ENCODE results near the gene ARFGEF2.
"Not testable (repeated sequence)": the region's sequence is repeated elsewhere in the genome, so short reads cannot be mapped to it uniquely, and the experiment has no call there.

Gene ARFGEF2

DNA sequence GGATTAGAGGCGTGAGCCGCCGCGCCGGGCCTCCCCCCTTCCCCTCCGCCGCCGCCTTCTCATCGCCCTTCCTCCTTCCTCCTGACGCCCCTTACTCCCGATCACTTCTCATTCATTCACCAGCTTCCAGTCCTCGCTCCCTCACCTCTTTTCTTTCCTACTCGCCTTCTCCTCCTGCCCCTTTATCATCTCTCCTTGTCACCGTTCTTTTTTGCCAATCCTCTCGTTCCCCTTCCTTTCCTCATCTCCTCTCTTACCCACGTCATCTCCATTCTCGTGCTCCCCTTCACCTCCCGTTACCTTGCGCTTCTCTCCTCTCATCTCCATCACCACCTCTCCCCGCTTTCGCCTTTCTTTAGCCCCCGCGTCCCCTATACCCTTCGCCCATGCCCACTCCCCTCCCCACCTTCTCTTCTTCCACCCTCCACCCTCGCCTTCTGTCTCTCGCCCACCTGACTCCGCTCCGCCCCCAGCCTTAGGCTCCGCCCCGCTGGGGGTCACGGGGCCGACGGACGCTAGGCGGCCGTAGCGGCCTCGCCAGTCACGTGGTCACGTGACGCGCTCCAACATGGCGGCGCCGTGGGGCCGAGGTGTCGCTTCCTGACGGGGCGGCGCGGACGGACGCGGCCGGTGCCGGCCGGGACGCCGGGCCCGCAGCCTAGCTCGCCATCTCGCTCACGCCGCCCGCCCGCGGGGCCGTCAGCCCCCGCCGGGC is at the start of gene ARFGEF2:
Gene ARFGEF2, plus strand, starts transcription at position 544 of the 715 bp plus-strand sequence. CDS start 179 bp downstream, outside the sequence.
- peak; percentile 87 to 94 for DNase-seq (ENCODE audit: low read depth in 2 of 2)

GRCh38 chr20:48875233-48875913 is 46.1 kb upstream of the ARFGEF2 start:
- DNase-seq (ENCODE audit: low read depth in 2 of 2): no peak

DNA sequence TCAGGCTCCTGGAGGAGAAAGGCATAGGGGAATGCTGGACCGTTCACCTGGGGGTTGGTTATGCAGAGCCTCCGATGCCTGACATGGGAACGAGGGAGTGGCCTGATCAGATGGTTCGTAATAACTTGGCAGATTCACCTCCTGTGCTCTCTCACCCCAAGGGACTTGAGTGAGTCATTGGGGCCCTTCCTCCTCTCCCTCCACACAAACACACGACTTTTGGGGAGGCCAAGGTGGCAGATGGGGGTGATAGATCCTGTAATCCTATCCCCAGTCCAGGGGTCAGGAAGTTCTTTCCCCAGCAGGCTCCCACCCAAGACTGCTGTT is 45.6 kb upstream of the ARFGEF2 start:
- DNase-seq (ENCODE audit: low read depth in 2 of 2): no peak

DNA sequence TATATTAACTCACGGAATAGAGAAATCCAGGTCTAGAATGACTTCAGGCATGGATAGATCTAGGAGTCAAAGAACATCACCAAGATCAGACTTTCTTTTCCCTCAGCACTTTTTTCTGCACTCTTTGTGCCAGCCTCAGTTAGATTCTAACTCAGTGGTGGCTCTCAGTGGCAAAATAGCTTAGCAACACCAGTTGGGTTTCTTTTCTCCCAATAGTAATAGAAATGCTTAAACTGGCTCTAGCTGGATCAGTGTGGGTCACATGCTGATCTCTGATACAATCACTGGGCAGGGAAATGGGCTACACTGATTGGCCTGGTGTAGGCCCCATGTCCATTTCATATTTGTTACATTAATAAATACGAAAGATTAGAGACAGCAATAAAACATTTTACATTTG is 44.2 kb upstream of the ARFGEF2 start:
- no peak for DNase-seq (ENCODE audit: low read depth in 2 of 2)

- no peak for DNase-seq (ENCODE audit: low read depth in 2 of 2)
These were observed 42.8 kb upstream of the ARFGEF2 start for GRCh38 chr20:48878534-48879248.

DNA sequence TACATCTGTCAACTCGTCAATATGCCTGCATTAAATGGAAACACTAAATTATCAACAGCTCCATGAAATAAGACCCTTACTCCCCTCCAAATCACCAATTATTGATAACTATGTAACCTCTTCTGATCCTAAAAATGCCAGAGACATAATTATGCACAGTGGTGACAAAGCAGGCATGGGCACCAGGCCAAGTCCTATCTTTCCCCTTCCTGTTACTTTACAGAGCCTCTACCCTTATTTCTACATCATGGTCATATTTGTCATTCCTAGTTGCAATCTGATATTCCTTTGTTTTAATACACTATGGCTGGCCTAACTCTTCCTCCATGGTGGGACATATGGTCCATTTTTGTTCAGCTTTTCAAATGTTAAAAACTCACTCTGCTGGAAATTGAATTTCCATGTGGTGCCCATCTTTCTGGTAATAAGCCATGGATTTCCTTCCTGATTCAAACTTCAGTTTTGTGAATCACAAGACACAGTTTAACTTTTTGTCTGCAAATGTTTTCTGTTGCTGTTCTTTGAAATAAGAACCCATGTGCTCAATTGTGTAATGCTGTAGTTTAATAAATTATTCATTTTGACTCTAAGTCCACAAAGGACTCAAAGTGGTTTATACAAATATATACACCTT is 41.8 kb upstream of the ARFGEF2 start:
- no peak for DNase-seq (ENCODE audit: low read depth in 2 of 2)

DNA sequence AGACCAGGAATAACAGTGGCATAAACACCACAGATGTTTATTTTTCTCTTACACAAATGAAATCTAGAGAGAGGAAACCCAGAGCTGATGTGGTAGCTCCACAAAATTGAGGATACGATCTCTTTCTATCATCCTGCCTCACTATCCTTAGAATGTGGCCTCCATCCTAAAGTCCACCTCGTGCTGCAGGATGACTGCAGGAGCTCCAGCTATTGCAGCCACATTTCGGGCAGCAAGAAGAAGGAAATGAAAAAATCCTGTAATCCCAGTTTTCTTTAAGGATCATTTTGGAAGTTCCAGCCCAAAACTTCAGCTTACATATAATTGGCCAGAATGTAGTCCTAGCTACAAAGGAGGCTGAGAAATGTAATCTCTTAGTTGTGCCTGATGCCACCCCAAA is 41.2 kb upstream of the ARFGEF2 start:
- DNase-seq (ENCODE audit: low read depth in 2 of 2): no peak

- no peak for DNase-seq (ENCODE audit: low read depth in 2 of 2)
These were observed 40.4 kb upstream of the ARFGEF2 start for GRCh38 chr20:48880981-48881657.

DNA sequence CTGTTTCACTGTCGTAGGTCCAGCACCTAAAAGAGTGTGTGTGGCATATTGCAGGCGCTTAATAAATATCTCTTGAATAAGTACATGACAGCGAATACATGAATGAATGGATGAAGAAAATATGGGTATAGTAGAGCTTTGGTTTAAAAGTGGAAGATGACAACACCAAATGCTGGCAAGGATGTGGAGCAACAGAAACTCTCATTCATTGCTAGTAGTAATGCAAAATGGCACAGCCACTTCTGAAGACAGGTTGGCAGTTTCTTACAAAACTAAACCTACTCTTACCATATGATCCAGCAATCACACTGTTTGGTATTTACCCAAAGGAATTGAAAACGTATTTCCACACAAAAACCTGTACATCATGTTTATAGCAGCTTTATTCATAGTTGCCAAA is 36.3 kb upstream of the ARFGEF2 start:
- DNase-seq (ENCODE audit: low read depth in 2 of 2): no peak

GRCh38 chr20:48886194-48886593 is 35.3 kb upstream of the ARFGEF2 start:
- no peak for DNase-seq (ENCODE audit: low read depth in 2 of 2)

DNA sequence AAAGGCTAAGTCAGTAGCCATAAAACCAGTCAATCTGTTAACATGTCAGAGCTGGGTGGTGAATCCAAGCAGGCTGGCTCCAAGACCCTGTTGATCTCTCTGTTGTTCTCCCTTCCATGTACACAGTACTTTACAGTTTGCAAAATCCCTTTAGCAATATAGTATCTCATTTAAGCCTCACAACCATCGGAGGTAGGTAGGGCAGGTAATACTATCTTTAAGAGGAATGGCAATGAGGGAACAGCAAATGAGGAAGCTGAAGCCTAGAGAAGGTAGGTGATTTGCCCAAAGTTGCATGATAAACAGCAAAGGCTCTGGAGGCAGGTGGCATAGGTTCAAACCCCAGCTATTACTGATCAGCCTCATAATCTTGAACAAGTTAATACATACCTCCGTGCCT is 34.7 kb upstream of the ARFGEF2 start:
- no peak for DNase-seq (ENCODE audit: low read depth in 2 of 2)

- not testable (repeated sequence) for DNase-seq (ENCODE audit: low read depth in 2 of 2)
These were observed 33.0 kb upstream of the ARFGEF2 start for GRCh38 chr20:48888517-48888916.

DNA sequence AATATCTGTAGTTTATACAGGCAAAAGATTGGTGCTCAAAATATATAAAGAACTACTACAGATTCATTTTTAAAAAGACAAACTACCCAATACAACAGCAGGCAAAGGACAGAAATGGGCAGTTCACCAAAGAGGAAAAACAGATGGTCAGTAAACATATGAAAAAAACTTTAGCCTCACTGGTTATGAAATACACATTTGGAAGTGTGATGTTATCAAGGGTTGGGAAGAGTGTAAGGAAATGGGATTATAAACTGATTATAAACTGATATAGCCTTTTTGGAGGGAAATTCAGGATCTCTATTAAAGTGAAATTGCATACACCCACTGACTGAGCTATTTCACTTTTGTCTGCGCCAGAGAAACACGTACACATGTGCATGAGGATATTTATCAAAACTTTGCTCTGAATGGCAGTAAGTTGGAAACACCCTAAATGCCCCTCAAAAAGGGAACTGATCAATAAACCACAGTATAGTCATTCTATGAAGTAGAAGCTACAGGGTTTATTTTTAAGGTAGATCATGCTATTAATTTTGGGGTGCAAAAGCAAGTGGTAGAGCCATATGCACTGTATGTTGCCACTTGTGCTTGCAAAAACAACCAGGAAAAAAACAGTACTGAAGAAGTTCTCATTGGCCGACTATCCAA is 32.2 kb upstream of the ARFGEF2 start:
- no peak for DNase-seq (ENCODE audit: low read depth in 2 of 2)

- DNase-seq (ENCODE audit: low read depth in 2 of 2): no peak
These were observed 30.1 kb upstream of the ARFGEF2 start for GRCh38 chr20:48891235-48892048.

GRCh38 chr20:48892049-48892470 is 29.5 kb upstream of the ARFGEF2 start:
- no peak for DNase-seq (ENCODE audit: low read depth in 2 of 2)

DNA sequence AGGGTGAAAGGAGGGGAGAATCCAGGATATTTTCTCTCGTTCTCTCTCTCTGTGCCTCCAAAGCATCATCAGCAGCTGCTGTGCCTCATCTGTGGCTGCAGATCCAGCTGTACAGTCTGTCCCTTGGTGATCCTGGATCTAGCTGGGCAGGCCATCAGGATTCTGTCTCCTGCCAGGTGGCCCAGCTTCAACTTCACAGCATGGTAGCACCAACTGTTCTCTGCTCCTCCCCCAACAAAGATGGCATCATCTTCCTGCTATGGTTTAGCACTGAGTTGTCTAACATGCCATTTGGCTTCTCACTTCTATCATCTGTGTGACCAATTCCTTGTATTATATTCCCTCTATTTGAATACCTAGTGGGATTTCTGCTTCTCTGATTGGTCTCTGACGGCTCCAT is 28.6 kb upstream of the ARFGEF2 start:
- DNase-seq (ENCODE audit: low read depth in 2 of 2): no peak

DNA sequence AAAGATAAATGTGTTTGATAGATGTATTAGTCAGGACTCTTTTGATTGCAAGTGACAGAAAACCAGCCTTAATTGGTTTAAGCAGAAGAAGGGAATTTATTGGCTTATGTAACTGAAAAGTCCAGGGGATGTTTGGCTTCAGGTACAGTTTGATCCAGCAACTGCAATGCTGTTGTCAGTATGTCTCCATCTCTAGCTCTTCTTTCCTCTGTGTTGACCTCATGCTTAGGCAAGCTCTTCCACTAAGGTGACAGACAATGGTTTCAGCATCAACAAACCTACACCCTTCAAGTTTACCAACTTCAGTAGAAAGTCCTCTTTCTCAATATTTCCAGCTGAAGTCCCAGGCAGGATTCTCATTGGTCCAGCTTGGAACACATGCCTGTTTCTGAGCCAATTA is 28.1 kb upstream of the ARFGEF2 start:
- DNase-seq (ENCODE audit: low read depth in 2 of 2): no peak

DNA sequence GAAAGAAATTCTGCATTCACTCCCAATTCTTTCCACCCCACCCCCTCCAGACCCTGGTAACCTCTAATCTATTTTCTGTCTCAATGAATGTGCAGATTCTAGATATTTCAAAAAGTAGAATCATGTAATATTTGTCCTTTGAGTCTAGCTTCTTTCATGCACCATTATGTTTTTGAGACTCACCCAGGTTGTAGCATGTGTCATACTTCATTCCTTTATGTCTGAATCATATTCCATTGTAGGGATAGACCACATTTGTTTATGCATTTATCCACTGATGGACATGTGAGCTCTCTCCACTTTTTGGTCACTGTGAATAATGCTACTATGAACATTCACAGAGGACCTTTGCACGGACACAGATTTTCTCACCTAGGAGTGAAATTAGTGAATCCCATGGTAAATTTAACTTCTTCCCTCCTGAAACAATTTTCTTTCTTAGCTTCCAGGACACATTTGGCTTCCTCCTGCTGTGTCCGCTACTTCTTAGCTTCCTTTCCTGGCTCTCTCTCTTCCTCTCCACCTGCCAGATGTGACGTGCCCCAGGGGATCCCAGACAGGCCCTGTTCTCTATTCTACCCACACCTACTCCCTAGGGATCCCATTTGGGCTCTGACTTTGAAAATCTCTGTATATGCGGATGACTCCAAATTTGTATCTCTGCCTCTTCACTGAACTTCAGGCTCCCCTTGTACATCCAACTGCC is 24.1 kb upstream of the ARFGEF2 start:
- no peak for DNase-seq (ENCODE audit: low read depth in 2 of 2)

DNA sequence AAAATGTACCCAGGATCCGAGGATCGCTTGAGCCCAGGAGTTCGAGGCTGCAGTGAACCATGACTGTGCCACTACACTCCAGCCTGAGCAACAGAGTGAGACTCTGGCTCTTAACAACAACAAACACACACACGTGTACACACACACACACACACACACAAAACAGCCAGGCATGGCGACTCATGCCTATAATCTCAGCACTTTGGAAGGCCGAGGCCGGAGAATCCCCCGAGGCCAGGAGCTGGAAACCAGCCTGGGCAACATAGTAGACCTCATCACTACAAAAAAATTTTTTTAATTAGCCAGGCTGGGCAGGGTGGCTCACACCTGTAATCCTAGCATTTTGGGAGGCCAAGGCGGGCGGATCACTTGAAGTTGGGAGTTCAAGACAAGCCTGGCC is 23.3 kb upstream of the ARFGEF2 start:
- DNase-seq (ENCODE audit: low read depth in 2 of 2): no peak
